Vagina (tissue), 2 donors: ENCODE results near the gene CWC15. TPM values are rescaled to one million over a fixed set of nuclear protein-coding genes. Genes with fewer than 3 reads are reported as not detected.
A peak's percentile ranks its signal among the peaks of the same experiment; 100 is the strongest.
"Not testable (repeated sequence)": the region's sequence is repeated elsewhere in the genome, so short reads cannot be mapped to it uniquely, and the experiment has no call there.

Source experiments
- DNase-seq, 2 donors: peaks; one replicate each; pipeline ENCODE4 v3.0.0-alpha.2; 2017; ENCODE audit errors: extremely low spot score in 2 of 2
- H3K27ac ChIP-seq: fragments of 200-600 bp; sonication (generic); one replicate; pipeline ENCODE4 v1.5.1; 2019
- H3K27me3 ChIP-seq: fragments of 200-600 bp; sonication (generic); one replicate; pipeline ENCODE4 v1.5.1; 2019
- H3K36me3 ChIP-seq, 2 donors: fragments of 200-600 bp; sonication (generic); one replicate each; pipeline ENCODE4 v1.5.1; 2017 to 2019
- H3K4me1 ChIP-seq: fragments of 200-600 bp; sonication (generic); one replicate; pipeline ENCODE4 v1.5.1; 2019
- H3K4me3 ChIP-seq, 2 donors: fragments of 200-600 bp; sonication (generic); 1 replicate in 1 of 2; 2 replicates in 1 of 2; pipeline ENCODE4 v1.5.1; 2016 to 2019
- H3K9me3 ChIP-seq: fragments of 200-600 bp; sonication (generic); one replicate; pipeline ENCODE4 v1.5.1; 2019
- POLR2A ChIP-seq, 2 donors: fragments of 450-650 bp; IDR thresholded peaks; one replicate each; pipeline ENCODE4 v1.6.1; 2017; ENCODE audit warnings: antibody characterized with exemption in 2 of 2, mild to moderate bottlenecking in 2 of 2, moderate library complexity in 2 of 2
- POLR2AphosphoS5 ChIP-seq, 2 donors: sonication (generic); formaldehyde crosslinking; IDR thresholded peaks; one replicate each; pipeline ENCODE4 v1.9.0; 2017; ENCODE audit warnings: antibody characterized with exemption in 2 of 2, mild to moderate bottlenecking in 2 of 2, low read depth in 1 of 2; ENCODE audit not compliant: insufficient read depth in 1 of 2
- intact Hi-C: fragments of 100-400 bp; cut with DNase I; formaldehyde crosslinking; loops from one replicate; pipeline ENCODE4 v1.15.1; 2023
- total RNA-seq: library from RNA; depleted of rRNA; stranded (reverse); fragments of >200 nt; gene quantifications from one replicate; pipeline ENCODE4 v1.2.3, GENCODE V29; 2016
- TF ChIP-seq, protein P1 (sequence below), 3 experiments: fragments of 450-650 bp in 2 of 3; fragments of 200-600 bp in 1 of 3; sonication (generic) in 1 of 3; IDR thresholded peaks; one replicate each; pipeline ENCODE4 v1.5.1; 2017 to 2019; ENCODE audit warnings: antibody characterized with exemption in 3 of 3, mild to moderate bottlenecking in 2 of 3, moderate library complexity in 2 of 3

Gene CWC15
- total RNA-seq, 1 donor from 2014 or later: 38.1 TPM

- H3K4me3 ChIP-seq: no peak overlapping the region
- no peaks in the 10 kb centered on the region for H3K36me3 ChIP-seq
- peak overlapping the region; percentile 37 for H3K27ac ChIP-seq
- peaks cover 20% of the 10 kb centered on the region for H3K4me1 ChIP-seq
- intact Hi-C loops: no loop called here
- no peaks in the 10 kb centered on the region for H3K9me3 ChIP-seq
- TF ChIP-seq, protein P1, sequence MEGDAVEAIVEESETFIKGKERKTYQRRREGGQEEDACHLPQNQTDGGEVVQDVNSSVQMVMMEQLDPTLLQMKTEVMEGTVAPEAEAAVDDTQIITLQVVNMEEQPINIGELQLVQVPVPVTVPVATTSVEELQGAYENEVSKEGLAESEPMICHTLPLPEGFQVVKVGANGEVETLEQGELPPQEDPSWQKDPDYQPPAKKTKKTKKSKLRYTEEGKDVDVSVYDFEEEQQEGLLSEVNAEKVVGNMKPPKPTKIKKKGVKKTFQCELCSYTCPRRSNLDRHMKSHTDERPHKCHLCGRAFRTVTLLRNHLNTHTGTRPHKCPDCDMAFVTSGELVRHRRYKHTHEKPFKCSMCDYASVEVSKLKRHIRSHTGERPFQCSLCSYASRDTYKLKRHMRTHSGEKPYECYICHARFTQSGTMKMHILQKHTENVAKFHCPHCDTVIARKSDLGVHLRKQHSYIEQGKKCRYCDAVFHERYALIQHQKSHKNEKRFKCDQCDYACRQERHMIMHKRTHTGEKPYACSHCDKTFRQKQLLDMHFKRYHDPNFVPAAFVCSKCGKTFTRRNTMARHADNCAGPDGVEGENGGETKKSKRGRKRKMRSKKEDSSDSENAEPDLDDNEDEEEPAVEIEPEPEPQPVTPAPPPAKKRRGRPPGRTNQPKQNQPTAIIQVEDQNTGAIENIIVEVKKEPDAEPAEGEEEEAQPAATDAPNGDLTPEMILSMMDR (IDR thresholded peaks at IDR 0.05): no peak
- TF ChIP-seq POLR2AphosphoS5 (IDR thresholded peaks at IDR 0.05; ENCODE audit: insufficient read depth in 1 of 2, low read depth in 1 of 2) (no peak), POLR2A (IDR thresholded peaks at IDR 0.05) (no peak)
- DNase-seq: peak in 1 of 2 donors; percentile 88
- H3K27me3 ChIP-seq: no peaks in the 10 kb centered on the region
Measured at GRCh38 chr11:94933223-94934130, 39.9 kb downstream of the CWC15 start.

DNA sequence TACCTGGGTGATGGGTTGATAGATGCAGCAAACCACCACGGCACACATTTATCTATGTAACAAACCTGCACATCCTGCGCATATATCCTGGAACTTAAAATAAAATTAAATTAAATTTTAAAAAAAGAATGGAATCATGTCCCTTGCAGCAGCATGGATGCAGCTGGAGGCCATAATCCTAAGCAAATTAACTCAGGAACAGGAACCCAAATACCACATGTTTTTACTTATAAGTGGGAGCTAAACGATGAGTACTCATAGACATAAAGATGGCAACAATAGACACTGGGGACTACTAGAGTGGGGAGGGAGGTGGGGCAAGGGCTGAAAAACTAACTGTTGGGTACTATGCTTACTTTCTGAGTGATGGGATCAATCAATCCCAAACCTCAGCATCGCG lies 40.9 kb downstream of the CWC15 start:
- intact Hi-C loops: no loop called here
- DNase-seq: no peak
- Histone ChIP-seq H3K27me3 (no peaks in the 10 kb centered on the region), H3K4me3 (no peak overlapping the region), H3K9me3 (no peaks in the 10 kb centered on the region), H3K4me1 (peaks cover 30% of the 10 kb centered on the region), H3K36me3 (no peaks in the 10 kb centered on the region), H3K27ac (peak overlapping the region; percentile 37)
- TF ChIP-seq, protein P1 (IDR thresholded peaks at IDR 0.05): no peak
- TF ChIP-seq POLR2A (IDR thresholded peaks at IDR 0.05): no peak
- TF ChIP-seq POLR2AphosphoS5 (IDR thresholded peaks at IDR 0.05; ENCODE audit: insufficient read depth in 1 of 2, low read depth in 1 of 2): no peak

DNA sequence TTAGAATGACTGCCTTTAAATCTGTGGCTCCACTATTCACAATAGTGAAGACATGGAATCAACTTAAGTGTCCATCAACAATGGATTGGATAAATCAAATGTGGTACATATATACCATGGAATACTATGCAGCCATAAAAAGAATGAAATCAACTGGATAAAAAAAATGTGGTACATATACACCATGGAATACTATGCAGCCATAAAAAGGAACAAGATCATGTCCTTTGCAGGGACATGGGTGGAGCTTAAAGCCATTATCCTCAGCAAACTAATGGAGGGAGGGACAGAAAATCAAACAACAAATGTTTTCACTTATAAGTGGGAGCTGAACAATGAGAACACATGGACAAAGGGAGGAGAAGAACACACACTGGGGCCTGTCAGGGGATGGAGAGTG lies 41.3 kb downstream of the CWC15 start:
- Histone ChIP-seq H3K4me1 (peaks cover 34% of the 10 kb centered on the region), H3K27ac (peak overlapping the region; percentile 37)
- DNase-seq: not testable (repeated sequence)

DNA sequence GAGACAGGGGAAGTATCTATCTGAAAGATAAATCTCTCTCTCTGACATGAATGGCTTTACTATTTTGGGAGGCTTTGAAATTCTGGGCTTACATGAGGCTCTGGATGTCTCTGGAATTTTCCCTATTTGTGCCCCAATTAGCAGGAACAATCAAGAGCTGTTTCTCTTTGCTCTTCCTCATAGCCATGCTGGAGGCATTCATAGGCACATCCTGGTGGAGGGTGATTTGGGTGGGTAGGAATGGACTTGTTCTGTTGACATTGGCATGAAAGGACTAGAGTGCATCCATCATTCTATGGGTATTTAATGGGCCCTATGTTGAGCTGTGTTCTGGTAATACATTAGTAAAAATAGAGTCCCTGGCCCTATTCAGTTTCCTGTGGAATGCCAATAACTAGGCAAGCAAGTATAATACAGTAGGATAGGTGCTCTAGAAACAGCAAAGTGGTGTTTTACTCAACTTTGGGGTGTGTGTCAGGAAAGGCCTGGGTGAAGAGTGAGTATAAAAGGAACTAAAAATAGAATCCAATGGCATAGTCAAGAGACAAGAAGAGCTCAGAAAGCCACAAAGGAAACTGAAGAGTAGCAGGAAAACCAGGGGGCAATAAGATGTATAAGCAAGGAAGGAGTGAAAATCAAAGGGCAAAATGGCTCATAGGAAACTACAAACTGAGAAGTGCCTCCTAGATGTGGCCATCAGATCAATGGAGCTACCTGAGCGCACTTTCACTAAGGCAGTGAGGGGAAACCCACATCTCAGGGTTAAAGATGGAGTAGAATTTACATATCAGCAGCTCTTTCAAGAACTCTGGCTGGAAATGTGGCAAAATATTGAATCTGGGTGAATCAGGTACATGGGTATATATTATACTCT lies 45.0 kb downstream of the CWC15 start:
- H3K27me3 ChIP-seq: no peaks in the 10 kb centered on the region
- TF ChIP-seq, protein P1 (IDR thresholded peaks at IDR 0.05): no peak
- TF ChIP-seq POLR2AphosphoS5 (IDR thresholded peaks at IDR 0.05; ENCODE audit: insufficient read depth in 1 of 2, low read depth in 1 of 2): no peak
- no peak for TF ChIP-seq POLR2A (IDR thresholded peaks at IDR 0.05)
- intact Hi-C loops: no loop called here
- no peaks in the 10 kb centered on the region for H3K36me3 ChIP-seq
- no peak overlapping the region for H3K4me3 ChIP-seq
- H3K4me1 ChIP-seq: peaks cover 41% of the 10 kb centered on the region
- H3K27ac ChIP-seq: peak overlapping the region; percentile 91
- peak in 1 of 2 donors; percentile 32 for DNase-seq
- H3K9me3 ChIP-seq: no peaks in the 10 kb centered on the region

More for the DNA sequence above, 41.3 kb downstream of the CWC15 start:
- H3K9me3 ChIP-seq, H3K4me3 ChIP-seq, H3K27me3 ChIP-seq, H3K36me3 ChIP-seq, intact Hi-C loops: not testable (repeated sequence)

GRCh38 chr11:94926698-94927237 lies 46.6 kb downstream of the CWC15 start:
- no peaks in the 10 kb centered on the region for H3K9me3 ChIP-seq
- H3K27me3 ChIP-seq: no peaks in the 10 kb centered on the region
- H3K27ac ChIP-seq: peak overlapping the region; percentile 91
- intact Hi-C loops: no loop called here
- no peak overlapping the region for H3K4me3 ChIP-seq
- no peaks in the 10 kb centered on the region for H3K36me3 ChIP-seq
- peak in 1 of 2 donors; percentile 97 for DNase-seq
- TF ChIP-seq, protein P1 (IDR thresholded peaks at IDR 0.05): no peak
- no peak for TF ChIP-seq POLR2A (IDR thresholded peaks at IDR 0.05)
- peak; percentile 62 to 86 for TF ChIP-seq POLR2AphosphoS5 (IDR thresholded peaks at IDR 0.05; ENCODE audit: insufficient read depth in 1 of 2, low read depth in 1 of 2)
- peaks cover 41% of the 10 kb centered on the region for H3K4me1 ChIP-seq
